HepG2 (cell line): Measurements from ENCODE around the gene ATP1B2. TPM values are rescaled to one million over a fixed set of nuclear protein-coding genes. Genes with fewer than 3 reads are reported as not detected.

Experiments
- BHLHE40 ChIP-seq: IDR thresholded peaks from 2 replicates; pipeline ENCODE4 v1.6.1; 2011; ENCODE audit warnings: low read length, improper control_type of control experiment
- IKZF4 ChIP-seq: sonication (generic); formaldehyde crosslinking; IDR thresholded peaks from 2 replicates; pipeline ENCODE4 v1.5.1; 2020; ENCODE audit warnings: borderline replicate concordance, mild to moderate bottlenecking, low read depth, missing genetic modification reagents; ENCODE audit errors: not compliant biosample characterization
- IRF9 ChIP-seq: sonication (generic); formaldehyde crosslinking; IDR thresholded peaks from 2 replicates; pipeline ENCODE4 v1.8.0; 2022; ENCODE audit warnings: missing genetic modification reagents, mild to moderate bottlenecking, borderline replicate concordance
- KLF6 ChIP-seq: IDR thresholded peaks from 2 replicates; pipeline ENCODE4 v1.8.0; 2016; ENCODE audit warnings: missing biosample characterization, missing genetic modification reagents
- NONO ChIP-seq, 2 experiments: fragments of 450-650 bp in 1 of 2; sonication (generic) in 1 of 2; formaldehyde crosslinking in 1 of 2; IDR thresholded peaks in 1 of 2; conservative IDR thresholded peaks in 1 of 2; 2 replicates each; pipeline versions ENCODE4 v1.6.1 to v1.8.0; 2017 to 2022; ENCODE audit warnings: mild to moderate bottlenecking in 1 of 2, missing genetic modification reagents in 1 of 2, moderate library complexity in 1 of 2
- TAF1 ChIP-seq: sonication (generic); formaldehyde crosslinking; IDR thresholded peaks from 2 replicates; pipeline ENCODE4 v1.4.0; 2020; ENCODE audit warnings: missing genetic modification reagents
- TCF7 ChIP-seq: sonication (generic); IDR thresholded peaks from 2 replicates; pipeline ENCODE4 v1.6.1; 2016; ENCODE audit warnings: antibody characterized with exemption, low read depth
- ZFX ChIP-seq: sonication (generic); formaldehyde crosslinking; IDR thresholded peaks from 2 replicates; pipeline ENCODE4 v1.4.0; 2020; ENCODE audit warnings: mild to moderate bottlenecking, low read depth, missing genetic modification reagents, moderate library complexity
- ZNF337 ChIP-seq: sonication (generic); formaldehyde crosslinking; IDR thresholded peaks from 2 replicates; pipeline ENCODE4 v1.5.1; 2020; ENCODE audit warnings: missing genetic modification reagents, low read depth, mild to moderate bottlenecking, borderline replicate concordance
- ZNF430 ChIP-seq: sonication (generic); formaldehyde crosslinking; IDR thresholded peaks from 2 replicates; pipeline ENCODE4 v1.9.0; 2021; ENCODE audit warnings: mild to moderate bottlenecking, missing genetic modification reagents
- polyA plus RNA-seq, 8 experiments: library from polyadenylated mRNA; depleted of rRNA in 3 of 8; stranded (reverse) in 7 of 8; unstranded in 1 of 8; fragments of >200 nt; fragmentation: Illumina TruSeq in 4 of 8; extraction: Trizol in 4 of 8; gene quantifications; 2 replicates each; pipeline versions ENCODE4 v1.2.1 to v1.2.3, GENCODE V29; 2011 to 2016; ENCODE audit warnings: low read depth in 4 of 8, missing spikeins in 1 of 8, mixed read lengths in 1 of 8; ENCODE audit not compliant: insufficient read depth in 1 of 8
- total RNA-seq, 5 experiments: library from RNA; depleted of rRNA; stranded (reverse); fragments of >200 nt; fragmentation: Illumina TruSeq; extraction: Trizol; gene quantifications; 2 replicates each; pipeline ENCODE4 v1.2.3, GENCODE V29; 2016; ENCODE audit warnings: low read depth in 1 of 5

Gene ATP1B2
- total and polyA plus RNA-seq, 2 of the 13 experiments (the other 11 are each of a cell fraction or from before 2014, with no cell fraction given) = not detected

- TF ChIP-seq ZNF337 (CRISPR knock-in tag) = no peak
- TF ChIP-seq ZFX (CRISPR knock-in tag) = peak; percentile 10; the same call in 1 of the 2 replicates
- peak; percentile 50; the same call in 1 of the 2 replicates for TF ChIP-seq TAF1 (CRISPR knock-in tag)
- TF ChIP-seq IRF9 = no peak
- TF ChIP-seq BHLHE40 = peak; percentile 94
- TF ChIP-seq NONO (IDR thresholded peaks at IDR 0.05) = peak; percentile 98; the same call in 1 of the 2 replicates
- TF ChIP-seq NONO (CRISPR knock-in tag; conservative IDR thresholded peaks at IDR 0.05) = no peak; the same call in none of the 2 replicates
- TF ChIP-seq KLF6 = no peak
- TF ChIP-seq TCF7 = no peak
- TF ChIP-seq ZNF430 (CRISPR knock-in tag) = peak; percentile 26; the same call in 1 of the 2 replicates
- TF ChIP-seq IKZF4 (CRISPR knock-in tag) = no peak
Observed at GRCh38 chr17:7686222-7687071, 35.7 kb downstream of the ATP1B2 start (continued).
